GM20431 (cell line): Measurements from ENCODE around the gene SNED1.

Experiments
- in situ Hi-C: fragments of 300-500 bp; cut with MseI, MboI; formaldehyde crosslinking; loops from one replicate; pipeline ENCODE4 v1.15.0; 2020; ENCODE audit warnings: low sequenced_read_pairs; ENCODE audit not compliant: unreplicated experiment

The SNED1 gene

GRCh38 chr2:240959214-240959940 lies 39.0 kb upstream of the SNED1 start:
- in situ Hi-C loops, result no loop called here

GRCh38 chr2:240959941-240960308 lies 38.5 kb upstream of the SNED1 start:
- in situ Hi-C loops, result no loop called here

DNA sequence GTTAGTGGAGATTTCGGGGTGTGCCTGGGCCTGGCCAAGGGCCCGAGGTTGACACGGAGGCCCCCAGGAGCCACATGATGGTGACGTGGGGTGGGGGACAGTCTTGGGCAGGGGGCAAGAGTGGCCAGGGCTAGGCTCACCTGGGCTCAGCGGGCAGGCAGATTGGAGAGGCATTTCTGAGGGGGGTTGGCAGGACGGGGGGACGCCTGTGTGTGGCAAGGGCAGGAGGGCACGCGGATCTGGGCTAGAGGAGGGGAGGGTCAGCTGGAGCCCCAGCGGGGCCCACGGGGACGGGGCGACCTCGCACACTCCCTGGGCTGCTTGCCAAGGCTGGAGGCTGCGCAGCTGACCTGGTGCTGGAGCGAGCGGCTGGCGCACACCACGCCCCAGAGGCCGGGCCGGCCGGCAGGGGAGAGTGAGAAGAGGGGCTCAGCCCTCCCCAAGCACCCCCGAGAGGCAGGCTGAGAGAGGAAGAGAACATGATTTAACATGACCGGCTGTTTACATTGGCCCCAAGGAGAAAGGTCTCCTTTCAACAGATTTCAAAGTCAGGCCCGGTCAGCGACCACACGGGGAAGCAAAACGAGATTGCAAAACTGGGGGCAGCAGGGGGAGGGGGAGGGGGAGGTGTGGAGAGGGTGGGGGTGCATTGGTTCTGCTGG lies 38.0 kb upstream of the SNED1 start:
- in situ Hi-C loops, result no loop called here

- in situ Hi-C loops, result no loop called here
These were observed 37.2 kb upstream of the SNED1 start for GRCh38 chr2:240960971-240961876.

DNA sequence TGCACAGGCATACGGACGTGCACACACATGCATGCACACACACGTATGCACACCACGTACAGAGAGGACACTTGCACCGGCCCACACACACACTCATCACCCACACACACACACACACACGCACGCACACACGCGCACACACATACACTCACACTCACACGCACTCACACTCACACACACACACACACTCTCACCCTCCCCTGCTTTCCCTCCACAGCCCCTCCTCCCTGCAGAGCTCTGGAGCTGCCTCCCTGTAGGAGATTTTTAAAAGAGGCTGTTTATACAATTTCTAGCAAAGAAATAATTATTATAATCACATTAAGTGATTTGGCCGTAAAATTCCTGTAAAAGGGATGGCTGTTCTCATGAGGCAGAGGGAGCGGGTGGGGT lies 36.5 kb upstream of the SNED1 start:
- in situ Hi-C loops, result no loop called here

DNA sequence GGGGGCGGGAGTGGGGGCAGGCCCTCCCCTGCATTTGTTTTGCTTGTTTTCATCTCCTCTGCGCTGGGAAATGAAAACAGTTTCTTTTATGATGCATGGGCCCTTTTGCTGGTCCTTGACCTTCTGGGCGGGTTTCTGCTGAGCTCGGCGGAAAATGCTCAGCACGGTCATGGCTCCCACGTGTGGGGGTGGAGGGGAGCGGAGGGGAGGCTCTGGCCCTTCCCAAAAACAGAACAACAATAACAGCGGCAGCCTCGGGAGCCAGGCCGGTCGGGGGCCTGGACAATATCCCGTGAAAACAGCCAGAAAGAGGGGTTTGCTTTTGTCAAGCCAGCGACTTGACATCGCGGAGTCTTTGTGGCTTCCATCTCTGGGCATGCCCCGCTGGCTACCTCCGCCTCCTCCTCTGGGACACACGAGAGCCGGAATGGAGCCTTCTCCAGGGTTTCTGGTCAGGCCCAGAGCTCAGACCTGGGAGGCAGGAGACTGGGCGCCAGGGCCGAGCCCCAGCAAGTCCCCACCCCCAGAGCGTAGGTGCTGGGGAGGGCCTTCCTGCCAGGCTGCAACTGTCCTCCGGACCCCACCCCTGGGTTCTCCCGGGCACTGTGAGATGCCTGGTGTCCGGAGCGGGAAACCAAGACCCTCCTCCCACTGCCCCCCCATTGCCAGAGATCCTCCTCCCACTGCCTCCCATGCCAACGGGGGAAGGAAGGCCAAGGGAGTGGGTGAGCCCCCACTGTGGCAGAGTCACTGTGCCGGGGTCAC lies 35.9 kb upstream of the SNED1 start:
- in situ Hi-C loops, result no loop called here

- in situ Hi-C loops, result no loop called here
These were observed 35.2 kb upstream of the SNED1 start for GRCh38 chr2:240963065-240963867.

- in situ Hi-C loops, result no loop called here
These were observed 34.3 kb upstream of the SNED1 start for GRCh38 chr2:240963868-240964703.

- in situ Hi-C loops, result no loop called here
These were observed 33.6 kb upstream of the SNED1 start for GRCh38 chr2:240964704-240965295.

DNA sequence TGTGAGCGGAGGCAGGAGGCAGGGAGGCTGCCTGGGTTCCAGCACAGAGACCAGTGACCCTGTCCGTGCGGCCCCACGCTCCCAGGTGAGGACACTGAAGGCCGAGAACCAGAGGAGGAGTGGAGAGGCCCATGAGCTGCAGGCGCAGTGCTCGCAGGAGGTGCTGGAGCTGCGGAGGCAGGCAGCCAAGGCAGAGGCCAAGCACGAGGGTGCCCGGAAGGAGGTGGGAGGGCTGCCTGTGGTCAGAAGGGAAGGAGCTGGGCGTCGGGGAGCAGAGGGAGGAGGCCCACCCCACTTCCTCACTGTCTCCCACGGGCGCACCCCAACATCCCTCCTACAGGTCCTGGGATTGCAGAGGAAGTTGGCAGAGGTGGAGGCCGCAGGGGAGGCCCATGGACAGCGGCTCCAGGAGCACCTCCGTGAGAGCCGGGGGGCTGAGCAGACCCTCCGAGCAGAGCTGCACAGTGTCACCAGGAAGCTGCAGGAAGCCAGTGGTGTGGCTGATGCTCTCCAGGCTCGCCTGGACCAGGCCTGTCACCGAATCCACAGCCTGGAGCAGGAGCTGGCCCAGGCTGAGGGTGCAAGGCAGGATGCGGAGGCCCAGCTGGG lies 33.0 kb upstream of the SNED1 start:
- in situ Hi-C loops, result no loop called here

GRCh38 chr2:240965905-240966456 lies 32.4 kb upstream of the SNED1 start:
- in situ Hi-C loops, result no loop called here

DNA sequence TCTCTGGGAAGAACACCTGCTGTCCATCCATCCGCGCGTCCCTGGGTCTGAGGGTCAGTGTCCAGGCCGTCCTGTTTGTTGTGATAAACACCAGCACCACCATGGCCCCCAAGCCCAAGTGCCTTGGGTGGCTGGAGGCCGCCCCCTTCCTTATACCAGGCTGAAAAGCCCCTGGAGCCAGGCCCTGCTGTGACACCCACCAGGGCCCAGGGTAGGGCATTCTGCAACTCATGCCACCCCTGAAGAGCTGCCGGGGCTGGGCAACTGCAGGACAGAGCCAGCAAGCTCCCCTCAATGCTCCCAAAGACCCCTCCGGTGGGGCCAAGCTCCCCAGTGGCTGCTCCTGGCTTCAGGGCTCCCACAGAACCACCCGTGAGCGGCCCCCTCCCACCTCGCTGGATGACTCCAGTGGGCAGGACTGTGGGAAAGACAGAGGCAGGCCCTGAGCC lies 31.9 kb upstream of the SNED1 start:
- in situ Hi-C loops, result no loop called here

DNA sequence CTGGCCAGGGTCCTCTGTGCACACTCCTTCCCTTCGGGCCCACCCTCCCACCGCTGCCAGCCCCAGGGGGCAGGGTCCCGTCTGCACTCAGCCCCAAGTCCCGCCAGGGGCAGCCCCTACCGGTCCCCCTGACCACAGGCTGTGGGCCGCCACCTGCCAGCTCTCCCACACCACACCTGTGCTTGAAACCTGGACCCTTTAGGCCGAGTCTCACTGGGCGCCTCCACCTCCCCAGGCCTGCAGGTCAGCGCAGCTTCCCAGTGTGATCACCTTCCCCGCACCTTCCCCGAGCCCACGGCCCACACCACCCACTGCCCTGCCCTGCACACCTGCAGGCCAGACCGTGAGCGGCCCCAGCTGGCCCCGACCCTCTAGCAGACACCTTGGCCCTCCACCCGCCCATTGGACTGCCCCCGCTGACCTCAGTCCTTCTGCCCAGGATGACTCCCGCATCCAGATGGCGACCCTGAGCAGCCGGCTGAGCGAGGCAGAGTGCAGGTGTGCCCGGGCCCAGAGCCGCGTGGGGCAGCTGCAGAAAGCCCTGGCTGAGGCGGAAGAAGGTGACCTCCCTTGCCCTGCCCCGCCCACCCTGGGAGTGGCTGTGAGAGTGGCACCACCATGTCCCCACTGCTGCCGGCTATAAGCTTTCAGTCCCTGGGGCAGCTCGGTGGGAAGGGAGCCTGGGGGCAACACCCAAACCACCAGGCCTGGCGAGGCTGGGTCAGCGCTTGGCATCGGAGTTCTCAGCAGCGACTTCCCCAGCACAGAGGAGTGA lies 31.3 kb upstream of the SNED1 start:
- in situ Hi-C loops, result no loop called here

GRCh38 chr2:240967681-240968621 lies 30.5 kb upstream of the SNED1 start:
- in situ Hi-C loops, result no loop called here

- in situ Hi-C loops, result no loop called here
These were observed 29.4 kb upstream of the SNED1 start for GRCh38 chr2:240968731-240969624.
